Upper lobe of left lung (tissue), 6 donors: ENCODE measurements around the gene KNCN. TPM values are rescaled to one million over a fixed set of nuclear protein-coding genes. Genes with fewer than 3 reads are reported as not detected.

ENCODE experiments used
- ATAC-seq, 2 donors: fragments of 200-7000 bp; cut with Tn5 transposase; one replicate each; pipeline ENCODE4 v1.9.1; 2022; ENCODE audit warnings: mild to moderate bottlenecking in 2 of 2, moderate library complexity in 2 of 2; ENCODE audit not compliant: low FRiP score in 2 of 2
- DNase-seq, 2 donors: peaks; one replicate each; pipeline ENCODE4 v3.0.0-alpha.2; 2019 to 2020
- H3K27ac ChIP-seq, 4 donors: fragments of 200-600 bp; sonication (generic); one replicate each; pipeline ENCODE4 v1.5.1; 2016 to 2019
- H3K27me3 ChIP-seq, 4 donors: fragments of 200-600 bp; sonication (generic); one replicate each; pipeline ENCODE4 v1.5.1; 2017 to 2019
- H3K36me3 ChIP-seq, 4 donors: fragments of 200-600 bp; sonication (generic); one replicate each; pipeline ENCODE4 v1.5.1; 2016 to 2019
- H3K4me1 ChIP-seq, 4 donors: fragments of 200-600 bp; sonication (generic); one replicate each; pipeline ENCODE4 v1.5.1; 2018 to 2019
- H3K4me3 ChIP-seq, 4 donors: fragments of 200-600 bp; sonication (generic); one replicate each; pipeline ENCODE4 v1.5.1; 2017 to 2019; ENCODE audit warnings: mild to moderate bottlenecking in 2 of 4, moderate library complexity in 1 of 4
- H3K9me3 ChIP-seq, 4 donors: fragments of 200-600 bp; sonication (generic); one replicate each; pipeline ENCODE4 v1.5.1; 2018 to 2019
- EP300 ChIP-seq, 4 donors: sonication (generic); formaldehyde crosslinking; IDR thresholded peaks; one replicate each; pipeline ENCODE4 v1.5.1; 2017; ENCODE audit warnings: antibody characterized with exemption in 4 of 4, control low read depth in 2 of 4
- POLR2A ChIP-seq, 4 donors: fragments of 450-650 bp; IDR thresholded peaks; one replicate each; pipeline ENCODE4 v1.5.1; 2016 to 2017; ENCODE audit warnings: antibody characterized with exemption in 4 of 4, mild to moderate bottlenecking in 2 of 4
- POLR2AphosphoS5 ChIP-seq, 2 donors: sonication (generic); formaldehyde crosslinking; IDR thresholded peaks; one replicate each; pipeline ENCODE4 v1.5.1; 2017; ENCODE audit warnings: antibody characterized with exemption in 2 of 2
- WGBS, 2 donors: methylation state at CpG; one replicate each; pipeline ENCODE4 v1.1.5; 2017 to 2018; 5-methylcytosine and 5-hydroxymethylcytosine counted together
- total RNA-seq, 6 donors: library from RNA; depleted of rRNA in 4 of 6; stranded (reverse); fragments of >200 nt in 4 of 6; gene quantifications; one replicate each; pipeline versions ENCODE4 v1.1.0 to v1.2.1, GENCODE V29; 2016 to 2021
- TF ChIP-seq, protein P1 (sequence below), 6 experiments: fragments of 450-650 bp in 4 of 6; fragments of 200-600 bp in 2 of 6; sonication (generic) in 2 of 6; IDR thresholded peaks; one replicate each; pipeline ENCODE4 v1.5.1; 2016 to 2019; ENCODE audit warnings: antibody characterized with exemption in 6 of 6
- donor health status: DM: no; HTN: no; CAD: no; lungs with moderate emphysema.
- donor health status: DM: no; HTN: yes; CAD: no; lungs with severe emphysema.

The KNCN gene
- total RNA-seq, 6 donors from 2014 or later: not detected

DNA sequence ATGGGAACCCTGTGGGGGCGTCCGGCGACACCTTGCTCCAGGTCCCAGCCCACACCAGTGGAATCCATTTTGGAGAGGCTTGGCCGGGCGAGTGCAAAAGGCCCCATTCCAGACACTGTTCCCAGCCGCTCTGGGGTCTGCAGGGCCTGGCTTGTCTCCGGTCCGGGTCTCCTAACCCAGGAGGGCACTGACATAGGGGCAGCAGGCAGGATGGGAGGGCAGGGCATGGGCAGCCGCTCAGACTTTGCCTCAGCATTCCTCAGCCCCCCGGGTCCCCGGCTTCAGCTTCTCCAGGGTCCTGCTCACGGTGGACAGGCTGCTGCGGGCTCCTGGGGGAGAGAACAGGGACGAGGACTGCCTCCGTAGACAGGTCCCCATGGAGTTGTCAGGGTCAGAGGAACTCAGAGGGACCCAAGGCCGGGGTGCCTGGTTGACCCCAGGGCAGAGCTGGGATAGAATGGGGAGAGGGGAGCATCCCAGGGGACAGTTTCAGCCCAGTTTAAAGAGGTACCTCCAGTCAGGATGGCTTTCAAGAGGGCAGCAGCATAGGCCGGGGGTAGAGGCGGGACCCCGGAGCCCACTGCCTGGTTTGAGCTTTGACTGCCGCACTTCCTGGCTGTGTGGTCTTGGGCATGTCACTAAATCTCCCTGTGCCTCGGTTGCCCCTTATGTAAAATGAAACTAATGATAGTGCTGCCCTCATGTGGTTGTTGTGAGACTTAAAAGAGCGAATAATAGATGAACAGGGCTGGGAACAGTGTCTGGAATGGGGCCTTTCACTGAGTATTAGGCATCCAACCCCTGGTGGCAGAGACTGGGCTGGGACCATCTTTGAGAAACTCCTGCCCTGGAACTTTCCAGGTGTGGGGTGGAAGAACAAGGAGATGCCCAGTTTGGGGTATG lies 3.7 kb downstream of the KNCN start:
- peak in 1 of 2 donors; percentile 62 for ATAC-seq
- 69 to 77% methylated on average over 12 to 21 of the region's 22 CpGs for WGBS, 2 donors
- peaks cover 0 to 23% (median 7%) of the 10 kb centered on the region in 4 donors for H3K27me3 ChIP-seq
- TF ChIP-seq, protein P1, sequence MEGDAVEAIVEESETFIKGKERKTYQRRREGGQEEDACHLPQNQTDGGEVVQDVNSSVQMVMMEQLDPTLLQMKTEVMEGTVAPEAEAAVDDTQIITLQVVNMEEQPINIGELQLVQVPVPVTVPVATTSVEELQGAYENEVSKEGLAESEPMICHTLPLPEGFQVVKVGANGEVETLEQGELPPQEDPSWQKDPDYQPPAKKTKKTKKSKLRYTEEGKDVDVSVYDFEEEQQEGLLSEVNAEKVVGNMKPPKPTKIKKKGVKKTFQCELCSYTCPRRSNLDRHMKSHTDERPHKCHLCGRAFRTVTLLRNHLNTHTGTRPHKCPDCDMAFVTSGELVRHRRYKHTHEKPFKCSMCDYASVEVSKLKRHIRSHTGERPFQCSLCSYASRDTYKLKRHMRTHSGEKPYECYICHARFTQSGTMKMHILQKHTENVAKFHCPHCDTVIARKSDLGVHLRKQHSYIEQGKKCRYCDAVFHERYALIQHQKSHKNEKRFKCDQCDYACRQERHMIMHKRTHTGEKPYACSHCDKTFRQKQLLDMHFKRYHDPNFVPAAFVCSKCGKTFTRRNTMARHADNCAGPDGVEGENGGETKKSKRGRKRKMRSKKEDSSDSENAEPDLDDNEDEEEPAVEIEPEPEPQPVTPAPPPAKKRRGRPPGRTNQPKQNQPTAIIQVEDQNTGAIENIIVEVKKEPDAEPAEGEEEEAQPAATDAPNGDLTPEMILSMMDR (IDR thresholded peaks at IDR 0.05): peak in 5 of 6 experiments; percentile 19 to 35 (median 21)
- TF ChIP-seq EP300 (IDR thresholded peaks at IDR 0.05) (no peak), POLR2AphosphoS5 (IDR thresholded peaks at IDR 0.05) (no peak), POLR2A (IDR thresholded peaks at IDR 0.05) (no peak)
- H3K27ac ChIP-seq: no peak overlapping the region
- H3K9me3 ChIP-seq: no peaks in the 10 kb centered on the region
- DNase-seq: no peak
- no peak overlapping the region for H3K4me3 ChIP-seq
- H3K4me1 ChIP-seq: peaks cover 3 to 9% (median 5%) of the 10 kb centered on the region in 4 donors
- H3K36me3 ChIP-seq: no peaks in the 10 kb centered on the region

DNA sequence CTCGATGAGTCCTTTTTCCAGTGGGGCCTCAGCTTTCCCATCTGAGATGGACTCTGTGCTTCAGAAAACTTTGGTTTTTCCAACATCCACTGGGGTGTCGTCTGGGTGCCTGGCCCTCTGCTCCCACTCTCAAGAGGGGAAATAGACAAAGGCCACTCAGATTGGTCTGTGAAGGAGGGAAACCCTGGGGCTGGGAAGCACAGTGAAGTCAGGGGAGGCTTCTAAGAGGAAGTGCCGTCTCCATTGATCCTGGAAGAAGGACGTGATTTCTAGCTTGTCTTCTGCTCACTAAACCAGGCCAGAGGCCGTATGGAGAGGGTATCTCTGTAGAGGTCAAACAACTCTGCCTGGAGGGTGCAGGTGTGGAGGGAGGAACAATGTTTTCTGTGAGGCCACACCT lies 5.2 kb downstream of the KNCN start:
- ATAC-seq (no peak), DNase-seq (no peak)
- WGBS, 2 donors: 57 to 74% methylated on average over 5 of the region's 5 CpGs
- Histone ChIP-seq H3K27ac (no peak overlapping the region), H3K9me3 (no peaks in the 10 kb centered on the region), H3K27me3 (peaks cover 0 to 23% (median 7%) of the 10 kb centered on the region in 4 donors), H3K4me3 (no peak overlapping the region), H3K4me1 (peaks cover 3 to 9% (median 5%) of the 10 kb centered on the region in 4 donors), H3K36me3 (no peaks in the 10 kb centered on the region)
- TF ChIP-seq POLR2A (IDR thresholded peaks at IDR 0.05) (no peak), POLR2AphosphoS5 (IDR thresholded peaks at IDR 0.05) (no peak), EP300 (IDR thresholded peaks at IDR 0.05) (no peak)
- TF ChIP-seq, protein P1 (IDR thresholded peaks at IDR 0.05): no peak

DNA sequence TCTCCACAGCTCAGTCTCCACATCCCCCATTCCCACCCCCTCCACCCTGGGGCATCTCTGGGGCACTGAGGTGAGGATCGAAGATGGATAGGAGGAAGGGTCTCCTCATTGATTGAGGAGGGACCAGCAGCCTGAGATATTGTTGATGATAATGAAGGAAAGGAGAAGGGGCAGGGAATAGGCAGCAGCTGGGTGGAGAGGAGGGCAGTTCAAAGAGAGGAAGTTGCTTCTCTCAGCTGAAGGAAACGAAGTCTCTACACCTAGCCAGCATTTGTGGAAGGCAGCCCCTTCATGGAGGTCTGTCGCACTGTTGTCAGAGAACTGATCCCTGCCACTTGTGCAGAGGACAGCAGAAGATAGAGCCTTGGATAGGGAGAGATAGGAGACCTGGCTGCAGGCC lies 5.7 kb downstream of the KNCN start:
- WGBS, 2 donors: 51 to 56% methylated on average over 3 of the region's 3 CpGs
- Histone ChIP-seq H3K9me3 (no peaks in the 10 kb centered on the region), H3K27me3 (peaks cover 0 to 23% (median 7%) of the 10 kb centered on the region in 4 donors), H3K27ac (no peak overlapping the region), H3K4me1 (peaks cover 3 to 9% (median 5%) of the 10 kb centered on the region in 4 donors), H3K36me3 (no peaks in the 10 kb centered on the region), H3K4me3 (no peak overlapping the region)
- DNase-seq (no peak), ATAC-seq (no peak)
- TF ChIP-seq EP300 (IDR thresholded peaks at IDR 0.05) (no peak), POLR2AphosphoS5 (IDR thresholded peaks at IDR 0.05) (no peak), POLR2A (IDR thresholded peaks at IDR 0.05) (no peak)
- TF ChIP-seq, protein P1 (IDR thresholded peaks at IDR 0.05): no peak

DNA sequence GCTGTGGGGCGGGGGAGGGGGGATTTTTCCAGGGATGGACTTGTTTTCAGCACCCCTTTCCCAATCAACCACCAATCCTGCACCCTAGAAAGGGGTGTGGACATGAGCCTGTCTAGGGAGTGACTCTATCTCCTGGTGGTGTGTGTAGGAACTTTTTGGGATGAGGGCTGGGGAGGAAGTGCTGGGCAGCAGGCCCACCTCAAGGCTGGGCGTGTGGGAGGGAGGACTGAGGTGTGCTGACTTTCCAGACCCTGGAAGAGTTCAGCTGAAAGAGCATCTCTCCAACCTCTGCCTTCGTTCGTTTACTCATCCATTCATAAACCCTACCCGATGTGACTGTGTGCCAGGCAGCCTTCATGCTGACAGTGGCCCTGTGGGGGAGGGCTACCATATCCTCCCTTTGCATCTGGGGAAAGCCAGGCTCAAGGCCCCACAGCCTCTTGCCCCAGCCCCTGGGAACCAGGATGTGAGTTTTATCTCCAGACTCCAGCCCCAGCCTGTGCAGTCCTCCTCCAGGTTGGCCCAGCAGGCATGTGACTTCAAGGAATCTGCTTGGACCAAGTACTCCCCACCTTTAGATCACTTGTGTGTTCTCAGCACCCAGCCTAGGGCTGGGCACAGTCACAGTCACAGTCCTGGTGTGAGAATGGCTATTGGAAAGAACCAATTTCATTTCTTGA lies 6.7 kb downstream of the KNCN start:
- WGBS, 2 donors: 59% methylated on average over 4 to 5 of the region's 5 CpGs
- Histone ChIP-seq H3K9me3 (no peaks in the 10 kb centered on the region), H3K36me3 (no peaks in the 10 kb centered on the region), H3K4me1 (peaks cover 3 to 9% (median 5%) of the 10 kb centered on the region in 4 donors), H3K27ac (no peak overlapping the region), H3K27me3 (peaks cover 0 to 23% (median 7%) of the 10 kb centered on the region in 4 donors), H3K4me3 (no peak overlapping the region)
- DNase-seq (no peak), ATAC-seq (no peak)
- TF ChIP-seq POLR2A (IDR thresholded peaks at IDR 0.05) (no peak), EP300 (IDR thresholded peaks at IDR 0.05) (no peak), POLR2AphosphoS5 (IDR thresholded peaks at IDR 0.05) (no peak)
- TF ChIP-seq, protein P1 (IDR thresholded peaks at IDR 0.05): no peak
